HepG2 (cell line): ENCODE data around the gene NAA38. TPM values are rescaled to one million over a fixed set of nuclear protein-coding genes. Genes with fewer than 3 reads are reported as not detected.

ENCODE experiments used
- ATAC-seq: fragments of 200-7000 bp; cut with Tn5 transposase; 3 replicates; pipeline ENCODE4 v1.9.1; 2020; ENCODE audit warnings: mild to moderate bottlenecking, moderate library complexity
- BruUV-seq: library from RNA; stranded (reverse); fragments of 400-500 nt; replicated peaks from 2 replicates; lab custom pipeline; 2021; lab: Mats Ljungman, UMichigan
- CTCF ChIA-PET: fragments of 300-600 bp; formaldehyde crosslinking; extraction: SDS; loops from one replicate; lab custom pipeline; 2021; ENCODE audit warnings: low total read pairs, inconsistent platforms, low intra/inter-chr PET ratio; lab: Yijun Ruan, JAX
- POLR2A ChIA-PET: fragments of 350-600 bp; sonication (Branson Sonifier 250); formaldehyde crosslinking; loops from one replicate; lab custom pipeline; 2020; ENCODE audit warnings: antibody characterized with exemption, inconsistent platforms; lab: Yijun Ruan, JAX
- DNase-seq: peaks from one replicate; pipeline ENCODE4 v3.0.0-alpha.2; 2015; ENCODE audit warnings: low spot score
- FAIRE-seq: peaks from 3 replicates; lab custom pipeline; 2011; peaks lifted over from hg19 to GRCh38; lab: Jason Lieb, UNC
- H2AFZ ChIP-seq: one replicate; pipeline ENCODE4 v1.6.1; 2011; ENCODE audit warnings: low read length, inconsistent platforms
- H3K27ac ChIP-seq: fragments of 300-600 bp; 3 replicates; pipeline ENCODE4 v1.8.0; 2011; ENCODE audit warnings: mixed run types, mild to moderate bottlenecking, mixed read lengths, low read length, inconsistent platforms; ENCODE audit not compliant: insufficient read depth; ENCODE audit errors: extremely low read length
- H3K27me3 ChIP-seq, 2 experiments: fragments of 200-600 bp in 1 of 2; 2 replicates in 1 of 2; 3 replicates in 1 of 2; pipeline versions ENCODE4 v1.6.0 to v1.8.0; 2011; ENCODE audit warnings: low read length in 2 of 2, mild to moderate bottlenecking in 2 of 2, moderate library complexity in 2 of 2, inconsistent platforms in 1 of 2; ENCODE audit not compliant: insufficient read depth in 2 of 2, control insufficient read depth in 1 of 2
- H3K36me3 ChIP-seq, 2 experiments: fragments of 200-600 bp in 1 of 2; replicated peaks in 1 of 2; 2 replicates in 1 of 2; 3 replicates in 1 of 2; pipeline versions ENCODE4 v1.5.1 to v1.8.0; 2011; ENCODE audit warnings: low read length in 2 of 2, inconsistent platforms in 1 of 2; ENCODE audit not compliant: insufficient read depth in 2 of 2, control insufficient read depth in 1 of 2
- H3K4me1 ChIP-seq: 2 replicates; pipeline ENCODE4 v1.5.1; 2012; ENCODE audit warnings: low read length, inconsistent platforms; ENCODE audit not compliant: insufficient read depth
- H3K4me2 ChIP-seq: 2 replicates; pipeline ENCODE4 v1.6.0; 2011; ENCODE audit warnings: low read depth, low read length, inconsistent platforms
- H3K4me3 ChIP-seq, 3 experiments: fragments of 200-600 bp in 1 of 3; sonication (generic), shearing (Covaris generic) in 1 of 3; replicated peaks in 1 of 3; 2 replicates each; pipeline ENCODE4 v1.5.1; 2011 to 2016; ENCODE audit warnings: low read length in 3 of 3, inconsistent platforms in 2 of 3, low read depth in 2 of 3, mild to moderate bottlenecking in 2 of 3, control low read depth in 1 of 3, mixed read lengths in 1 of 3; ENCODE audit not compliant: insufficient read depth in 1 of 3
- H3K79me2 ChIP-seq: one replicate; pipeline ENCODE4 v1.6.1; 2011; ENCODE audit warnings: low read length, inconsistent platforms; ENCODE audit not compliant: insufficient read depth
- H3K9ac ChIP-seq: 2 replicates; pipeline ENCODE4 v1.6.0; 2011; ENCODE audit warnings: mild to moderate bottlenecking, low read depth, low read length, inconsistent platforms; ENCODE audit not compliant: insufficient read depth
- H3K9me3 ChIP-seq: 2 replicates; pipeline ENCODE4 v1.5.1; 2012; ENCODE audit warnings: mild to moderate bottlenecking, low read length
- H4K20me1 ChIP-seq: 2 replicates; pipeline ENCODE4 v1.6.0; 2011; ENCODE audit warnings: inconsistent platforms, mild to moderate bottlenecking, low read length, moderate library complexity; ENCODE audit not compliant: insufficient read depth
- BRCA1 ChIP-seq: sonication (generic); formaldehyde crosslinking; IDR thresholded peaks from 2 replicates; pipeline ENCODE4 v1.4.0; 2020; ENCODE audit warnings: missing genetic modification reagents
- FLYWCH1 ChIP-seq: sonication (generic); formaldehyde crosslinking; IDR thresholded peaks from 2 replicates; pipeline ENCODE4 v1.8.1; 2023; ENCODE audit warnings: mild to moderate bottlenecking, missing genetic modification reagents
- GATAD2A ChIP-seq: IDR thresholded peaks from 2 replicates; pipeline ENCODE4 v1.6.1; 2016
- HNF4A ChIP-seq: sonication (generic); formaldehyde crosslinking; IDR thresholded peaks from 2 replicates; pipeline ENCODE4 v1.4.0; 2020; ENCODE audit warnings: missing genetic modification reagents
- HOXA5 ChIP-seq: sonication (generic); formaldehyde crosslinking; IDR thresholded peaks from 2 replicates; pipeline ENCODE4 v1.4.0; 2020; ENCODE audit warnings: missing genetic modification reagents
- RAD21 ChIP-seq: fragments of 450-650 bp; formaldehyde crosslinking; IDR thresholded peaks from 2 replicates; pipeline ENCODE4 v1.5.0; 2020; ENCODE audit warnings: mild to moderate bottlenecking
- RCOR2 ChIP-seq: IDR thresholded peaks from 2 replicates; pipeline ENCODE4 v1.6.1; 2016; ENCODE audit warnings: missing biosample characterization, missing genetic modification reagents
- RXRA ChIP-seq: sonication (generic); formaldehyde crosslinking; IDR thresholded peaks from 2 replicates; pipeline ENCODE4 v1.5.1; 2020; ENCODE audit warnings: missing genetic modification reagents
- SIX1 ChIP-seq: sonication (generic); formaldehyde crosslinking; IDR thresholded peaks from 2 replicates; pipeline ENCODE4 v1.4.0; 2020; ENCODE audit warnings: missing genetic modification reagents, borderline replicate concordance
- SRSF4 ChIP-seq: fragments of 200-400 bp; formaldehyde crosslinking; IDR thresholded peaks from one replicate; pipeline ENCODE4 v1.6.1; 2018; ENCODE audit warnings: mild to moderate bottlenecking, low read depth, low read length, moderate library complexity; ENCODE audit not compliant: poor library complexity, severe bottlenecking
- ZNF674 ChIP-seq: sonication (generic); formaldehyde crosslinking; IDR thresholded peaks from 2 replicates; pipeline ENCODE4 v1.5.0; 2020; ENCODE audit warnings: low read depth, mild to moderate bottlenecking, missing genetic modification reagents
- WGBS: methylation state at CpG from one replicate; pipeline ENCODE4 v1.1.6; 2017; ENCODE audit warnings: low lambda C conversion rate; 5-methylcytosine and 5-hydroxymethylcytosine counted together
- in situ Hi-C: cut with HindIII; loops from 2 replicates; pipeline ENCODE4 v1.10.0; 2017; ENCODE audit warnings: low pct_unique_long_range_greater_than_20kb; ENCODE audit not compliant: extremely low pct_ligation_motif_present
- intact Hi-C: fragments of 100-400 bp; cut with micrococcal nuclease; formaldehyde crosslinking; loops from one replicate; pipeline ENCODE4 v1.10.0; 2022; ENCODE audit not compliant: unreplicated experiment
- polyA plus RNA-seq, 8 experiments: library from polyadenylated mRNA; depleted of rRNA in 3 of 8; stranded (reverse) in 7 of 8; unstranded in 1 of 8; fragments of >200 nt; fragmentation: Illumina TruSeq in 4 of 8; extraction: Trizol in 4 of 8; gene quantifications; 2 replicates each; pipeline versions ENCODE4 v1.2.1 to v1.2.3, GENCODE V29; 2011 to 2016; ENCODE audit warnings: low read depth in 4 of 8, missing spikeins in 1 of 8, mixed read lengths in 1 of 8; ENCODE audit not compliant: insufficient read depth in 1 of 8
- total RNA-seq, 5 experiments: library from RNA; depleted of rRNA; stranded (reverse); fragments of >200 nt; fragmentation: Illumina TruSeq; extraction: Trizol; gene quantifications; 2 replicates each; pipeline ENCODE4 v1.2.3, GENCODE V29; 2016; ENCODE audit warnings: low read depth in 1 of 5
- TF ChIP-seq, protein P1 (sequence below): sonication (generic); formaldehyde crosslinking; IDR thresholded peaks from 2 replicates; pipeline ENCODE4 v1.4.0; 2020; ENCODE audit warnings: missing genetic modification reagents, borderline replicate concordance
- TF ChIP-seq, protein P2 (sequence below): sonication (generic); formaldehyde crosslinking; IDR thresholded peaks from 2 replicates; pipeline ENCODE4 v1.4.0; 2020; ENCODE audit warnings: missing genetic modification reagents, mild to moderate bottlenecking, borderline replicate concordance

The NAA38 gene
- total and polyA plus RNA-seq, 2 of the 13 experiments (the other 11 are each of a cell fraction or from before 2014, with no cell fraction given), result 46.9 to 91.6 TPM

DNA sequence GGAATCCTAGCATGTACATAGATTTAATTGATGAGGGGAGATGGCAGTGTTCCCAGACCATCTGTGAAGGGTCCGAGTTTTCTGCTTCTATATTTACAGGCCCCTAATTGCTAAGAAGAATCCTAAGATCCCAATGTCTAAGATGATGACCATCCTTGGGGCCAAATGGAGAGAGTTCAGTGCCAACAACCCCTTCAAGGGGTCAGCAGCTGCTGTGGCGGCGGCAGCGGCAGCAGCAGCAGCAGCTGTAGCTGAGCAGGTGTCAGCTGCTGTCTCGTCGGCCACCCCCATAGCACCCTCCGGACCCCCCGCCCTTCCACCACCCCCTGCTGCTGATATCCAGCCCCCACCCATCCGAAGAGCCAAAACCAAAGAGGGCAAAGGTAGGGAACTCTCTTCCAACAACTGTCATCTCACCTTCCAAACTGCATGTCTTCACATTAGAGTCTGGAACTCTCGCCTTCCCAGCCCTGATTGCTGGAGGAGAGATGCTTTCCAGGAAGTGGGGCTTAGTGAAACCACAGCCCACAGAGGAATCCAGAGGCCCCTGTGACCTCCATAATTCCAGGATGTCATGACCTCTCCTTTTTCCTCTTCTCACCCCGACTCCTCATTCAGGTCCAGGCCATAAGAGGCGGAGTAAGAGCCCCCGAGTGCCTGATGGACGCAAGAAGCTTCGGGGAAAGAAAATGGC is 36.0 kb upstream of the NAA38 start (continued):
- TF ChIP-seq, protein P1, sequence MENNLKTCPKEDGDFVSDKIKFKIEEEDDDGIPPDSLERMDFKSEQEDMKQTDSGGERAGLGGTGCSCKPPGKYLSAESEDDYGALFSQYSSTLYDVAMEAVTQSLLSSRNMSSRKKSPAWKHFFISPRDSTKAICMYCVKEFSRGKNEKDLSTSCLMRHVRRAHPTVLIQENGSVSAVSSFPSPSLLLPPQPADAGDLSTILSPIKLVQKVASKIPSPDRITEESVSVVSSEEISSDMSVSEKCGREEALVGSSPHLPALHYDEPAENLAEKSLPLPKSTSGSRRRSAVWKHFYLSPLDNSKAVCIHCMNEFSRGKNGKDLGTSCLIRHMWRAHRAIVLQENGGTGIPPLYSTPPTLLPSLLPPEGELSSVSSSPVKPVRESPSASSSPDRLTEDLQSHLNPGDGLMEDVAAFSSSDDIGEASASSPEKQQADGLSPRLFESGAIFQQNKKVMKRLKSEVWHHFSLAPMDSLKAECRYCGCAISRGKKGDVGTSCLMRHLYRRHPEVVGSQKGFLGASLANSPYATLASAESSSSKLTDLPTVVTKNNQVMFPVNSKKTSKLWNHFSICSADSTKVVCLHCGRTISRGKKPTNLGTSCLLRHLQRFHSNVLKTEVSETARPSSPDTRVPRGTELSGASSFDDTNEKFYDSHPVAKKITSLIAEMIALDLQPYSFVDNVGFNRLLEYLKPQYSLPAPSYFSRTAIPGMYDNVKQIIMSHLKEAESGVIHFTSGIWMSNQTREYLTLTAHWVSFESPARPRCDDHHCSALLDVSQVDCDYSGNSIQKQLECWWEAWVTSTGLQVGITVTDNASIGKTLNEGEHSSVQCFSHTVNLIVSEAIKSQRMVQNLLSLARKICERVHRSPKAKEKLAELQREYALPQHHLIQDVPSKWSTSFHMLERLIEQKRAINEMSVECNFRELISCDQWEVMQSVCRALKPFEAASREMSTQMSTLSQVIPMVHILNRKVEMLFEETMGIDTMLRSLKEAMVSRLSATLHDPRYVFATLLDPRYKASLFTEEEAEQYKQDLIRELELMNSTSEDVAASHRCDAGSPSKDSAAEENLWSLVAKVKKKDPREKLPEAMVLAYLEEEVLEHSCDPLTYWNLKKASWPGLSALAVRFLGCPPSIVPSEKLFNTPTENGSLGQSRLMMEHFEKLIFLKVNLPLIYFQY (CRISPR knock-in tag), result no peak
- TF ChIP-seq RCOR2 (CRISPR knock-in tag), result no peak
- no peak for TF ChIP-seq BRCA1 (CRISPR knock-in tag)
- TF ChIP-seq SIX1, result no peak
- no peak for TF ChIP-seq SRSF4
- TF ChIP-seq, all 625 proteins: peak for 0

DNA sequence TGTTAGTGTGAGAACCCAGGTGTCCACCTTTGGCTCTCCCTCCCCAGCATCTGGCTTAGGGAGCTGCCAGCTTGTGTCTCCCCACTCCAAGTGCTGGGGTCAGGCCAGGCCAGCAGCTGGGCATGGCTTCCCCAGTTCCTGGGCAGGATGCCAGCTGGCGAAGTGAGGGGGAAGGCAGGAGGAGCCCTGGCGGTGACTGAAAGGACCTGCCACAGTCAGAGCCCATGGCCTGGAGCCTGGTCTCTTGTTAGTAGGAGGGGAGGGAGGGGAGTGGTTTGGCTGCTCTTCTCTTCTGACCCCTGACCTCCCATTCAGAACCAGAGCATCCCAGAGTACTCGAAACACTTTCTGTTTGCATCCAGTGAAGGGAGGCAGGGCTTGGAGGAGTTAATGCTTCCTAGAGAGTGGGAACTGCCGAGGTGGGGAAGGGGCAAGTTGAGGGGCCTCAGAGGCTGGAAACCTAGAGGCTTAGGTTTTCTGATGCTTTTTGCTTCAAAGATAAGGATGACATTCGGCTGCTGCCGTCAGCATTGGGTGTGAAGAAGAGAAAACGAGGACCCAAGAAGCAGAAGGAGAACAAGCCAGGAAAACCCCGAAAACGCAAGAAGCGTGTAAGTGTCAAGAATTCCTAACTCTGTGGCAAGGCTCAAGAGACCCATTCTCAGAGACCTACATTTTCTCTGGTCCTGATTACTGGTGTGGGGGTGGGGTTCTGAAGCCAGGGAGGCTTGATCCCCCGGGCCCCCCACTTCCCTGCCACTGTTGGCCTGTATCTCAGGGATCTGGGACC is 32.0 kb upstream of the NAA38 start:
- Histone ChIP-seq H3K4me3 (peak overlapping the region in 2 of 3 experiments; percentile 0 to 76; a peak in 2 of 6 replicates), H2AFZ (no peak overlapping the region), H3K4me1 (peaks cover 38% of the 10 kb centered on the region), H3K36me3 (no peaks in the 10 kb centered on the region), H3K27me3 (peaks cover 0 to 17% of the 10 kb centered on the region in 2 experiments; a peak in 2 of 5 replicates), H3K79me2 (no peaks in the 10 kb centered on the region), H3K9ac (peak overlapping the region; percentile 63; the same call in 1 of the 2 replicates), H3K27ac (no peak overlapping the region), H4K20me1 (no peaks in the 10 kb centered on the region), H3K9me3 (no peaks in the 10 kb centered on the region), H3K4me2 (peak overlapping the region; percentile 92)
- POLR2A ChIA-PET, result interaction anchor here (1.3 to 1.5 kb wide), 3 partner anchors 27 to 53 kb away, joined by 3 to 4 read pairs (median 3); partner anchors contain the start of gene NAA38
- in situ Hi-C loops (no loop called here), intact Hi-C loops (no loop called here)
- ATAC-seq (peak; percentile 74), FAIRE-seq (peak; percentile 94), DNase-seq (peak; percentile 85)
- CTCF ChIA-PET, result interaction anchor here (0.8 to 1.9 kb wide), 2 partner anchors 26 to 27 kb away, joined by 3 to 5 read pairs; no protein-coding TSS in a partner anchor
- WGBS, result 44% methylated on average over 11 of the region's 11 CpGs
- no TSS peak for BruUV-seq
- TF ChIP-seq ZNF674 (no peak), RXRA (CRISPR knock-in tag) (peak; percentile 94), HNF4A (CRISPR knock-in tag) (peak; percentile 31; the same call in 1 of the 2 replicates), FLYWCH1 (CRISPR knock-in tag) (no peak), RAD21 (CRISPR knock-in tag) (peak; percentile 55; the same call in 1 of the 2 replicates), GATAD2A (CRISPR knock-in tag) (peak; percentile 56), HOXA5 (0 out of 2 replicates have a peak, but pooled peaks have one; percentile 29)
- TF ChIP-seq, protein P2, sequence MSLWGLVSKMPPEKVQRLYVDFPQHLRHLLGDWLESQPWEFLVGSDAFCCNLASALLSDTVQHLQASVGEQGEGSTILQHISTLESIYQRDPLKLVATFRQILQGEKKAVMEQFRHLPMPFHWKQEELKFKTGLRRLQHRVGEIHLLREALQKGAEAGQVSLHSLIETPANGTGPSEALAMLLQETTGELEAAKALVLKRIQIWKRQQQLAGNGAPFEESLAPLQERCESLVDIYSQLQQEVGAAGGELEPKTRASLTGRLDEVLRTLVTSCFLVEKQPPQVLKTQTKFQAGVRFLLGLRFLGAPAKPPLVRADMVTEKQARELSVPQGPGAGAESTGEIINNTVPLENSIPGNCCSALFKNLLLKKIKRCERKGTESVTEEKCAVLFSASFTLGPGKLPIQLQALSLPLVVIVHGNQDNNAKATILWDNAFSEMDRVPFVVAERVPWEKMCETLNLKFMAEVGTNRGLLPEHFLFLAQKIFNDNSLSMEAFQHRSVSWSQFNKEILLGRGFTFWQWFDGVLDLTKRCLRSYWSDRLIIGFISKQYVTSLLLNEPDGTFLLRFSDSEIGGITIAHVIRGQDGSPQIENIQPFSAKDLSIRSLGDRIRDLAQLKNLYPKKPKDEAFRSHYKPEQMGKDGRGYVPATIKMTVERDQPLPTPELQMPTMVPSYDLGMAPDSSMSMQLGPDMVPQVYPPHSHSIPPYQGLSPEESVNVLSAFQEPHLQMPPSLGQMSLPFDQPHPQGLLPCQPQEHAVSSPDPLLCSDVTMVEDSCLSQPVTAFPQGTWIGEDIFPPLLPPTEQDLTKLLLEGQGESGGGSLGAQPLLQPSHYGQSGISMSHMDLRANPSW (CRISPR knock-in tag), result no peak
